CD4-positive, alpha-beta T cell (primary cell): ENCODE data around the gene SCGB1A1. TPM values are rescaled to one million over a fixed set of nuclear protein-coding genes. Genes with fewer than 3 reads are reported as not detected.
"Not testable (repeated sequence)": the region's sequence is repeated elsewhere in the genome, so short reads cannot be mapped to it uniquely, and the experiment has no call there.

Source experiments
- ATAC-seq: fragments of 200-7000 bp; cut with Tn5 transposase; one replicate; pipeline ENCODE4 v1.10.0; 2022; ENCODE audit warnings: mild to moderate bottlenecking; ENCODE audit not compliant: poor library complexity
- CTCF ChIA-PET: fragments of 350-600 bp; sonication (Branson Sonifier 250); formaldehyde crosslinking; loops from one replicate; lab custom pipeline; 2021; ENCODE audit warnings: antibody characterized with exemption, inconsistent platforms; lab: Charles Lee
- POLR2A ChIA-PET: fragments of 350-600 bp; sonication (Branson Sonifier 250); formaldehyde crosslinking; loops from one replicate; lab custom pipeline; 2021; ENCODE audit warnings: antibody characterized with exemption, inconsistent platforms; lab: Charles Lee
- DNase-seq, 14 experiments: peaks; one replicate each; pipeline ENCODE4 v3.0.0-alpha.2; 2013 to 2020; ENCODE audit warnings: mixed read lengths in 2 of 14
- H3K27ac ChIP-seq, 2 donors: one replicate each; pipeline versions ENCODE4 v1.5.1 to v1.7.0; 2013; ENCODE audit warnings: low read length in 2 of 2, low read depth in 1 of 2, mild to moderate bottlenecking in 1 of 2
- H3K27me3 ChIP-seq, 2 experiments: 1 replicate in 1 of 2; 2 replicates in 1 of 2; pipeline versions ENCODE4 v1.6.1 to v1.7.0; 2013; ENCODE audit warnings: low read length in 2 of 2, control low read depth in 1 of 2, mild to moderate bottlenecking in 1 of 2, moderate library complexity in 1 of 2; ENCODE audit not compliant: insufficient read depth in 2 of 2, control insufficient read depth in 1 of 2
- H3K36me3 ChIP-seq: one replicate; pipeline ENCODE4 v1.6.1; 2013; ENCODE audit warnings: low read length, control low read depth; ENCODE audit not compliant: insufficient read depth
- H3K4me1 ChIP-seq: one replicate; pipeline ENCODE4 v1.6.1; 2013; ENCODE audit warnings: low read length, control low read depth; ENCODE audit not compliant: insufficient read depth
- H3K4me3 ChIP-seq: one replicate; pipeline ENCODE4 v1.5.1; 2013; ENCODE audit warnings: mild to moderate bottlenecking, low read length, moderate library complexity
- H3K9me3 ChIP-seq, 2 experiments: 1 replicate in 1 of 2; 2 replicates in 1 of 2; pipeline versions ENCODE4 v1.6.1 to v1.7.0; 2013; ENCODE audit warnings: low read length in 2 of 2, mild to moderate bottlenecking in 2 of 2, control low read depth in 1 of 2, moderate library complexity in 1 of 2; ENCODE audit not compliant: control insufficient read depth in 1 of 2, insufficient read depth in 1 of 2
- H3K27ac Mint-ChIP-seq: one replicate; pipeline ENCODE4 v1.8.0; 2020; ENCODE audit warnings: mixed read lengths
- H3K27me3 Mint-ChIP-seq: one replicate; pipeline ENCODE4 v1.8.0; 2021; ENCODE audit warnings: mixed read lengths
- H3K36me3 Mint-ChIP-seq: one replicate; pipeline ENCODE4 v1.8.0; 2021; ENCODE audit warnings: low read depth, mixed read lengths
- H3K4me1 Mint-ChIP-seq: one replicate; pipeline ENCODE4 v1.8.0; 2021; ENCODE audit warnings: low read depth, mixed read lengths
- H3K4me3 Mint-ChIP-seq: one replicate; pipeline ENCODE4 v1.8.0; 2020; ENCODE audit warnings: mild to moderate bottlenecking, mixed read lengths
- H3K9me3 Mint-ChIP-seq: one replicate; pipeline ENCODE4 v1.8.0; 2020; ENCODE audit warnings: mixed read lengths
- intact Hi-C, 2 experiments: fragments of 100-400 bp; cut with DNase I in 1 of 2; cut with micrococcal nuclease in 1 of 2; formaldehyde crosslinking; loops; one replicate each; pipeline versions ENCODE4 v1.15.1 to v1.9.0; 2023 to 2025; cut with DNase I, micrococcal nuclease
- total RNA-seq, 174 experiments: library from RNA in 2 of 174; stranded (reverse) in 2 of 174; gene quantifications; one replicate each; pipeline ENCODE4 v1.2.3 and lab custom pipeline; 2021 to 2026
- TF ChIP-seq, protein P1 (sequence below): fragments of 200-600 bp; IDR thresholded peaks from one replicate; pipeline ENCODE4 v1.8.0; 2022; ENCODE audit warnings: antibody characterized with exemption, mild to moderate bottlenecking

Gene SCGB1A1
- total RNA-seq, 2 experiments from 2014 or later, result not detected

DNA sequence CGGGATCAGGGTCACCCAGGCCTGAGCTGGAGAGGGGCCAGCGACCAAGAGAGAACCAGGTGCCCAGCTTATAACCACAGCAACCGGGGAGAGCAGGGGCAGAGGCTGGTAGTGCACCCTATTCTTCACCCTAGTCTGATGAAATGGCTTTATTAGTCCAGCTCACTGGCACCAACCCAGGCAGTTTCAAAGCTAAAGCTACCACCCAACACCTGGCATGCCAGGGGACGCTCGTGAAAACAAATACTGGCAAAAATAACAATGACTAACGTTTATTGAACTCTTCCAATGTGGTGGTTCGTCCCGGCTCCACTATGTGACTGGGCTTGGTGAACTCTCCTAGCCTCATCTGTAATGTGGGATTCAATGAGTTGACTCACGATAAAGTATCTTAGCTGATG lies 30.6 kb downstream of the SCGB1A1 start:
- H3K4me3 ChIP-seq, result no peak overlapping the region
- Mint-ChIP-seq H3K27me3 (peaks cover 34% of the 10 kb centered on the region), H3K9me3 (no peaks in the 10 kb centered on the region), H3K27ac (no peak overlapping the region), H3K4me1 (peaks cover 6% of the 10 kb centered on the region), H3K36me3 (no peaks in the 10 kb centered on the region), H3K4me3 (no peak overlapping the region)
- intact Hi-C loops, result no loop called here
- POLR2A ChIA-PET, result no interaction called here
- CTCF ChIA-PET, result interaction anchor here (2.0 kb wide), 1 partner anchor 25 kb away, joined by 5 read pairs; no protein-coding TSS in a partner anchor
- peaks cover 0 to 3% of the 10 kb centered on the region in 2 experiments for H3K27me3 ChIP-seq
- no peak overlapping the region for H3K27ac ChIP-seq
- no peaks in the 10 kb centered on the region for H3K9me3 ChIP-seq
- TF ChIP-seq, protein P1, sequence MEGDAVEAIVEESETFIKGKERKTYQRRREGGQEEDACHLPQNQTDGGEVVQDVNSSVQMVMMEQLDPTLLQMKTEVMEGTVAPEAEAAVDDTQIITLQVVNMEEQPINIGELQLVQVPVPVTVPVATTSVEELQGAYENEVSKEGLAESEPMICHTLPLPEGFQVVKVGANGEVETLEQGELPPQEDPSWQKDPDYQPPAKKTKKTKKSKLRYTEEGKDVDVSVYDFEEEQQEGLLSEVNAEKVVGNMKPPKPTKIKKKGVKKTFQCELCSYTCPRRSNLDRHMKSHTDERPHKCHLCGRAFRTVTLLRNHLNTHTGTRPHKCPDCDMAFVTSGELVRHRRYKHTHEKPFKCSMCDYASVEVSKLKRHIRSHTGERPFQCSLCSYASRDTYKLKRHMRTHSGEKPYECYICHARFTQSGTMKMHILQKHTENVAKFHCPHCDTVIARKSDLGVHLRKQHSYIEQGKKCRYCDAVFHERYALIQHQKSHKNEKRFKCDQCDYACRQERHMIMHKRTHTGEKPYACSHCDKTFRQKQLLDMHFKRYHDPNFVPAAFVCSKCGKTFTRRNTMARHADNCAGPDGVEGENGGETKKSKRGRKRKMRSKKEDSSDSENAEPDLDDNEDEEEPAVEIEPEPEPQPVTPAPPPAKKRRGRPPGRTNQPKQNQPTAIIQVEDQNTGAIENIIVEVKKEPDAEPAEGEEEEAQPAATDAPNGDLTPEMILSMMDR, result no peak
- no peak for DNase-seq
- H3K4me1 ChIP-seq, result peaks cover 6% of the 10 kb centered on the region
- no peak for ATAC-seq
- H3K36me3 ChIP-seq, result no peaks in the 10 kb centered on the region

DNA sequence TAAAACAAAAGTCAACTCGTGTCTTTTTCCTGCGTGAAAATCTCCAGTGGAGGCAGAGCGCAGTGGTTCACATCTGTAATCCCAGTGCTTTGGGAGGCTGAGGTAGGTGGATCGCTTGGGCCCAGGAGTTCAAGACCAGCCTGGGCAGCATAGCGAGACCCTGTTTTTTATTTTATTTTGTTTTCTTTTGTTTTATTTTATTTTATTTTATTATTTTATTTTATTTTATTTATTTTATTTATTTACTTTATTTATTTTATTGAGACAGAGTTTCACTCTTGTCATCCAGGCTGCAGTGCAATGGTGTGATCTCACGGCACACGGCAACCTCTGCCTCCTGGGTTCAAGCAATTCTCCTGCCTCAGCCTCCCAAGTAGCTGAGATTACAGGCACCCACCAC lies 31.1 kb downstream of the SCGB1A1 start:
- H3K36me3 Mint-ChIP-seq, DNase-seq, H3K4me1 Mint-ChIP-seq, H3K36me3 ChIP-seq, H3K27ac ChIP-seq, H3K27me3 ChIP-seq, H3K4me1 ChIP-seq, H3K9me3 Mint-ChIP-seq, ATAC-seq, H3K4me3 Mint-ChIP-seq, H3K4me3 ChIP-seq, H3K9me3 ChIP-seq, POLR2A ChIA-PET, H3K27ac Mint-ChIP-seq, intact Hi-C loops: not testable (repeated sequence)
- CTCF ChIA-PET, result interaction anchor here (2.0 kb wide), 1 partner anchor 25 kb away, joined by 5 read pairs; no protein-coding TSS in a partner anchor
- H3K27me3 Mint-ChIP-seq, result peaks cover 29% of the 10 kb centered on the region

DNA sequence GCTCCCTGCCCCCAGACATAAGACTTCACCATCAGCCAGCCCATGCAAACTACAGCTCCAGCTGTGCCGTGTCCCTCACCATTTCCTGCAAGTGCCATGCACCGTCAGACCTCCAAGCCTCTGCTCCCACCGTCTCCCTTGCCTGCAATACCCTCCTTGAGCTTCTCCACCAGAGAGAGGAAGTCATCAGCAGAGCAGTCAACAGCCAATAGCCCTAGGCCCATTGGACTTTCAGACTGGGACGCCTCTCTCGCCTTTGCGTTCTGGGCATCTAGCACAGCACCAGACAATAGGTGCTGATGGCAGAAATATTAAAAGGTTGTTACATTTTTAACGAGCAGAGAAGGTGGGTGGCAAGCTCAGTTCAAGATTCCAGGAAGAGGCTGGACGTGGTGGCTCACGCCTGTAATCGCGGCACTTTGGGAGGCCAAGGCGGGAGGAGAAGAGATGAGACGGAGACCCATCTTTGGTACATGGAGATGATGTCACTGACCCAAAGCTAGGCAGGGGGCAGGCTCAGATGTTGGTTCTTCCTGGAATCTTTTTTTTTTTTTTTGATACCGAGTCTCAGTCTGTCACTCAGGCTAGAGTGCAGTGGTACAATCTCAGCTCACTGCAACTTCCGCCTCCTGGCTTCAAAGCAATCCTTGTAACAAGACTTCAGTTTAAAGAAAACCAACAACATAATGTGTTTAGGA lies 31.9 kb downstream of the SCGB1A1 start:
- Mint-ChIP-seq H3K4me1 (no peaks in the 10 kb centered on the region), H3K4me3 (no peak overlapping the region), H3K9me3 (no peaks in the 10 kb centered on the region), H3K27me3 (peaks cover 24% of the 10 kb centered on the region), H3K27ac (no peak overlapping the region), H3K36me3 (no peaks in the 10 kb centered on the region)
- H3K4me3 ChIP-seq, result no peak overlapping the region
- H3K9me3 ChIP-seq, result no peaks in the 10 kb centered on the region
- CTCF ChIA-PET, result no interaction called here
- intact Hi-C loops, result no loop called here
- ATAC-seq (no peak), DNase-seq (no peak)
- POLR2A ChIA-PET, result interaction anchor here (0.6 kb wide), 1 partner anchor 151 kb away, joined by 3 read pairs; the partner anchor contains the start of gene MTA2
- peaks cover 0 to 3% of the 10 kb centered on the region in 2 experiments for H3K27me3 ChIP-seq
- no peaks in the 10 kb centered on the region for H3K4me1 ChIP-seq
- H3K27ac ChIP-seq, result no peak overlapping the region
- TF ChIP-seq, protein P1, result no peak
- H3K36me3 ChIP-seq, result no peaks in the 10 kb centered on the region
